NOMO-1 (cell line): ENCODE data around the gene S100A4.

Experiments used
- DNase-seq, 2 experiments: peaks; one replicate each; lab custom pipeline; 2025; ENCODE audit not compliant: unreplicated experiment in 2 of 2; lab: John Stamatoyannopoulos, UW

The S100A4 gene

GRCh38 chr1:153513023-153513422 lies 32.6 kb downstream of the S100A4 start:
- DNase-seq, result no peak

GRCh38 chr1:153510984-153511410 lies 34.6 kb downstream of the S100A4 start:
- DNase-seq, result peak; percentile 63 to 68

- DNase-seq, result peak; percentile 63 to 68
These were observed 35.8 kb downstream of the S100A4 start for GRCh38 chr1:153509729-153510354.

- no peak for DNase-seq
These were observed 36.6 kb downstream of the S100A4 start for GRCh38 chr1:153509036-153509435.

- DNase-seq, result no peak
These were observed 37.6 kb downstream of the S100A4 start for GRCh38 chr1:153507926-153508583.

- DNase-seq, result no peak
These were observed 38.7 kb downstream of the S100A4 start for GRCh38 chr1:153506831-153507413.

GRCh38 chr1:153506386-153506785 lies 39.2 kb downstream of the S100A4 start:
- no peak for DNase-seq

- DNase-seq, result no peak
These were observed 40.0 kb downstream of the S100A4 start for GRCh38 chr1:153505576-153505975.

GRCh38 chr1:153503766-153504165 lies 41.8 kb downstream of the S100A4 start:
- no peak for DNase-seq

- DNase-seq, result no peak
These were observed 46.9 kb downstream of the S100A4 start for GRCh38 chr1:153498746-153499145.

GRCh38 chr1:153495536-153495935 lies 50.1 kb downstream of the S100A4 start:
- DNase-seq, result no peak

- peak; percentile 11 to 48 for DNase-seq
These were observed 50.5 kb downstream of the S100A4 start for GRCh38 chr1:153494976-153495535.
